ENCODE results near the gene ADARB2.

DNA sequence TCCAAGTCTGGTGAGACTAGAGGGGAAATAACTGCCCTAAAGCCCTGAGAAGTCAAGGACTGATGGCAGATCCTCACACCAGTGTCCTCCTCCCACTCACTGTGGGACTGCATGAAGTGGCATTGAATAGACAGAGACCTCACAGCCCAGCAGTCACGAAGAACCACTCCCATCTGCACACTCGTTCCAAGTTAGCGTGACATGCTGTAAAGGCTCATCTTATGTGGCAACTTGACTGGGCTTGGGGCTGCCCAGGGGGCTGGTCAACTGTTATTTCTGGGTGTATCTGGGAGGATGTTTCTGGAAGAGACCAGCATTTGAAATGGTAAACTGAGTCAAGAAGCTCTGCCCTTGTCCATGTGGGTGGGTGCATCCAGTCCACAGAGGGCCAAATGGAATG, 104.7 kb downstream of the ADARB2 start:
- TF ChIP-seq TARDBP (IDR thresholded peaks at IDR 0.05) (no peak), ZNF384 (IDR thresholded peaks at IDR 0.05) (no peak), SP1 (IDR thresholded peaks at IDR 0.05) (no peak), FOXA1 (IDR thresholded peaks at IDR 0.05) (no peak), BHLHE40 (IDR thresholded peaks at IDR 0.05; ENCODE audit: borderline replicate concordance) (no peak), CTBP1 (IDR thresholded peaks at IDR 0.05; ENCODE audit: borderline replicate concordance) (no peak), SUZ12 (IDR thresholded peaks at IDR 0.05) (no peak)

Data from HEK293T (cell line).